ENCODE measurements around the gene PIGU. TPM values are rescaled to one million over a fixed set of nuclear protein-coding genes. Genes with fewer than 3 reads are reported as not detected.

PIGU gene
- total and polyA plus RNA-seq, 2 of the 13 experiments (the other 11 are each of a cell fraction or from before 2014, with no cell fraction given) = 45.5 to 231 TPM

DNA sequence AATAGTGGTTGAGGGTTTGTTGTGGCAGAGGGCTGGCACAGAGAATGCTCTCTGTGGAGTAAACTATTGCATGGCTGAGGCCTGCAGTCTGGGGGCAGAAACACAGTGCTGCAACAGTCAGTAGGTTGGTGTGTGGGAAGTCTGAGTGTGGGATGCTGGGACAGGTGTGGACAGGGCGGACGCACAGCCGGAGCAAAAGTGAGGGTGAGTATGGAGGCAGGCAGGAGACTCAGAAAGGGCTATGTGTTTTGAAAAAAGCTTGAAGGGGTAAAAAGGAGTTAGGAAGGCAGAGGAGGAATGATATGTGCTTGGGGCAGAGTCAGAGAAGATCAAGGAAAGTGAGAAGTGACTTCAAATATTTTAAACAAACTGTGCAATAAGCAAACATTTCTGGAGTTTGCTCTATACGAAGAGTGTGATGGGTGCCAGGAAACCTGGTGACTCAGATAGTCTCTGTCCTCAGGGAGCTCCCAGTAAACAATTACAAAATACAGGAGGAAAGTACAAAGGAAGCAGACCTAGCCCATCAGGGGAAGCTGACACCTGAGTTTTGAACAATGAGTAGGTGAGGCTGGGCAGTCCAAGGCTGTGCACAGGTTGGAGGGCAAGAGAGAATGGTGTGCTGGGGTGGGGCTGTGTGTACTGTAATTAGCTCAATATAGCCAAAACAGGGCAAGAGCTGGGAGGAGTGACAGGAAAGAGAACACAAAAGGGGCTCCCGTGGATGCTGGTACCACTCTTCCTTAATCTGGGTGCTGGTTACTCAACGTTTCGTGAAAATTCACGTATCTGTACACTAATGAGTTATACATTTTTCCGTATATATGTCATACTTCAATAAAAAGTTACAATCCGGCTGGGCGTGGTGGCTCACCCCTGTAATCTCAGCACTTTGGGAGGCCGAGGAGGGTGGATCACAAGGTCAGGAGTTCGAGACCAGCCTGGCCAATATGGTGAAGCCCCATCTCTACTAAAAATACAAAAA, 55.2 kb downstream of the PIGU start (continued):
- TF ChIP-seq, protein P1, sequence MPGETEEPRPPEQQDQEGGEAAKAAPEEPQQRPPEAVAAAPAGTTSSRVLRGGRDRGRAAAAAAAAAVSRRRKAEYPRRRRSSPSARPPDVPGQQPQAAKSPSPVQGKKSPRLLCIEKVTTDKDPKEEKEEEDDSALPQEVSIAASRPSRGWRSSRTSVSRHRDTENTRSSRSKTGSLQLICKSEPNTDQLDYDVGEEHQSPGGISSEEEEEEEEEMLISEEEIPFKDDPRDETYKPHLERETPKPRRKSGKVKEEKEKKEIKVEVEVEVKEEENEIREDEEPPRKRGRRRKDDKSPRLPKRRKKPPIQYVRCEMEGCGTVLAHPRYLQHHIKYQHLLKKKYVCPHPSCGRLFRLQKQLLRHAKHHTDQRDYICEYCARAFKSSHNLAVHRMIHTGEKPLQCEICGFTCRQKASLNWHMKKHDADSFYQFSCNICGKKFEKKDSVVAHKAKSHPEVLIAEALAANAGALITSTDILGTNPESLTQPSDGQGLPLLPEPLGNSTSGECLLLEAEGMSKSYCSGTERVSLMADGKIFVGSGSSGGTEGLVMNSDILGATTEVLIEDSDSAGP (CRISPR knock-in tag; IDR thresholded peaks at IDR 0.05; ENCODE audit: borderline replicate concordance) = peak; percentile 47; the same call in 1 of the 2 replicates
- TF ChIP-seq ZNF616 (CRISPR knock-in tag; IDR thresholded peaks at IDR 0.05; ENCODE audit: low read depth) (0 out of 2 replicates have a peak, but pooled peaks have one; percentile 17), ETV5 (CRISPR knock-in tag; IDR thresholded peaks at IDR 0.05; ENCODE audit: borderline replicate concordance) (peak; percentile 95), NCOA5 (CRISPR knock-in tag; IDR thresholded peaks at IDR 0.05) (peak; percentile 12; the same call in 1 of the 2 replicates), FIP1L1 (IDR thresholded peaks at IDR 0.05; ENCODE audit: borderline replicate concordance, insufficient read depth, low read depth, low read length) (no peak), ZSCAN30 (CRISPR knock-in tag; IDR thresholded peaks at IDR 0.05) (no peak), EHMT2 (IDR thresholded peaks at IDR 0.05; ENCODE audit: borderline replicate concordance, low read depth, low read length) (0 out of 2 replicates have a peak, but pooled peaks have one; percentile 49), SMARCC2 (IDR thresholded peaks at IDR 0.05) (peak; percentile 89; the same call in 1 of the 2 replicates), ZBTB42 (CRISPR knock-in tag; IDR thresholded peaks at IDR 0.05) (no peak; the same call in 1 of the 2 replicates), XBP1 (CRISPR knock-in tag; IDR thresholded peaks at IDR 0.05) (peak; percentile 37; the same call in 1 of the 2 replicates), HMG20B (CRISPR knock-in tag; conservative IDR thresholded peaks at IDR 0.05) (peak; percentile 86), ZNF776 (CRISPR knock-in tag; IDR thresholded peaks at IDR 0.05) (peak; percentile 55; the same call in 1 of the 2 replicates), FOXO1 (CRISPR knock-in tag; IDR thresholded peaks at IDR 0.05) (peak; percentile 99), RAD51 (IDR thresholded peaks at IDR 0.05; ENCODE audit: borderline replicate concordance) (no peak), ZNF235 (CRISPR knock-in tag; IDR thresholded peaks at IDR 0.05; ENCODE audit: borderline replicate concordance) (no peak), HOXA3 (CRISPR knock-in tag; IDR thresholded peaks at IDR 0.05) (peak; percentile 94)
- TF ChIP-seq, protein P2, sequence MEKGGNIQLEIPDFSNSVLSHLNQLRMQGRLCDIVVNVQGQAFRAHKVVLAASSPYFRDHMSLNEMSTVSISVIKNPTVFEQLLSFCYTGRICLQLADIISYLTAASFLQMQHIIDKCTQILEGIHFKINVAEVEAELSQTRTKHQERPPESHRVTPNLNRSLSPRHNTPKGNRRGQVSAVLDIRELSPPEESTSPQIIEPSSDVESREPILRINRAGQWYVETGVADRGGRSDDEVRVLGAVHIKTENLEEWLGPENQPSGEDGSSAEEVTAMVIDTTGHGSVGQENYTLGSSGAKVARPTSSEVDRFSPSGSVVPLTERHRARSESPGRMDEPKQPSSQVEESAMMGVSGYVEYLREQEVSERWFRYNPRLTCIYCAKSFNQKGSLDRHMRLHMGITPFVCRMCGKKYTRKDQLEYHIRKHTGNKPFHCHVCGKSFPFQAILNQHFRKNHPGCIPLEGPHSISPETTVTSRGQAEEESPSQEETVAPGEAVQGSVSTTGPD (CRISPR knock-in tag; IDR thresholded peaks at IDR 0.05) = peak; percentile 69; the same call in 1 of the 2 replicates
- TF ChIP-seq, protein P3, sequence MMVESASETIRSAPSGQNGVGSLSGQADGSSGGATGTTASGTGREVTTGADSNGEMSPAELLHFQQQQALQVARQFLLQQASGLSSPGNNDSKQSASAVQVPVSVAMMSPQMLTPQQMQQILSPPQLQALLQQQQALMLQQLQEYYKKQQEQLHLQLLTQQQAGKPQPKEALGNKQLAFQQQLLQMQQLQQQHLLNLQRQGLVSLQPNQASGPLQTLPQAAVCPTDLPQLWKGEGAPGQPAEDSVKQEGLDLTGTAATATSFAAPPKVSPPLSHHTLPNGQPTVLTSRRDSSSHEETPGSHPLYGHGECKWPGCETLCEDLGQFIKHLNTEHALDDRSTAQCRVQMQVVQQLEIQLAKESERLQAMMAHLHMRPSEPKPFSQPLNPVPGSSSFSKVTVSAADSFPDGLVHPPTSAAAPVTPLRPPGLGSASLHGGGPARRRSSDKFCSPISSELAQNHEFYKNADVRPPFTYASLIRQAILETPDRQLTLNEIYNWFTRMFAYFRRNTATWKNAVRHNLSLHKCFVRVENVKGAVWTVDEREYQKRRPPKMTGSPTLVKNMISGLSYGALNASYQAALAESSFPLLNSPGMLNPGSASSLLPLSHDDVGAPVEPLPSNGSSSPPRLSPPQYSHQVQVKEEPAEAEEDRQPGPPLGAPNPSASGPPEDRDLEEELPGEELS (CRISPR knock-in tag; IDR thresholded peaks at IDR 0.05) = peak; percentile 100
- TF ChIP-seq, protein P4, sequence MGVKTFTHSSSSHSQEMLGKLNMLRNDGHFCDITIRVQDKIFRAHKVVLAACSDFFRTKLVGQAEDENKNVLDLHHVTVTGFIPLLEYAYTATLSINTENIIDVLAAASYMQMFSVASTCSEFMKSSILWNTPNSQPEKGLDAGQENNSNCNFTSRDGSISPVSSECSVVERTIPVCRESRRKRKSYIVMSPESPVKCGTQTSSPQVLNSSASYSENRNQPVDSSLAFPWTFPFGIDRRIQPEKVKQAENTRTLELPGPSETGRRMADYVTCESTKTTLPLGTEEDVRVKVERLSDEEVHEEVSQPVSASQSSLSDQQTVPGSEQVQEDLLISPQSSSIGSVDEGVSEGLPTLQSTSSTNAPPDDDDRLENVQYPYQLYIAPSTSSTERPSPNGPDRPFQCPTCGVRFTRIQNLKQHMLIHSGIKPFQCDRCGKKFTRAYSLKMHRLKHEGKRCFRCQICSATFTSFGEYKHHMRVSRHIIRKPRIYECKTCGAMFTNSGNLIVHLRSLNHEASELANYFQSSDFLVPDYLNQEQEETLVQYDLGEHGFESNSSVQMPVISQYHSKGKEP (CRISPR knock-in tag; IDR thresholded peaks at IDR 0.05) = no peak
- TF ChIP-seq, protein P5, sequence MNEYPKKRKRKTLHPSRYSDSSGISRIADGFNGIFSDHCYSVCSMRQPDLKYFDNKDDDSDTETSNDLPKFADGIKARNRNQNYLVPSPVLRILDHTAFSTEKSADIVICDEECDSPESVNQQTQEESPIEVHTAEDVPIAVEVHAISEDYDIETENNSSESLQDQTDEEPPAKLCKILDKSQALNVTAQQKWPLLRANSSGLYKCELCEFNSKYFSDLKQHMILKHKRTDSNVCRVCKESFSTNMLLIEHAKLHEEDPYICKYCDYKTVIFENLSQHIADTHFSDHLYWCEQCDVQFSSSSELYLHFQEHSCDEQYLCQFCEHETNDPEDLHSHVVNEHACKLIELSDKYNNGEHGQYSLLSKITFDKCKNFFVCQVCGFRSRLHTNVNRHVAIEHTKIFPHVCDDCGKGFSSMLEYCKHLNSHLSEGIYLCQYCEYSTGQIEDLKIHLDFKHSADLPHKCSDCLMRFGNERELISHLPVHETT (CRISPR knock-in tag; conservative IDR thresholded peaks at IDR 0.05) = peak; percentile 65
